Fibroblast of mammary gland (primary cell): ENCODE measurements around the gene FAM53A.

Experiments used
- DNase-seq: peaks from one replicate; pipeline ENCODE4 v3.0.0-alpha.2; 2010; ENCODE audit warnings: low read depth
- H3K4me3 ChIP-seq: 2 replicates; pipeline ENCODE4 v1.5.1; 2011; ENCODE audit warnings: low read depth, mild to moderate bottlenecking, low read length, moderate library complexity; ENCODE audit not compliant: control insufficient read depth
- TF ChIP-seq, protein P1 (sequence below): conservative IDR thresholded peaks from 2 replicates; pipeline ENCODE4 v1.5.1; 2011; ENCODE audit warnings: low read depth, low read length, inconsistent platforms; ENCODE audit not compliant: control insufficient read depth, insufficient read depth

Gene FAM53A

GRCh38 chr4:1655081-1655480 lies 29.0 kb downstream of the FAM53A start:
- H3K4me3 ChIP-seq: no peak overlapping the region
- no peak for DNase-seq
- TF ChIP-seq, protein P1, sequence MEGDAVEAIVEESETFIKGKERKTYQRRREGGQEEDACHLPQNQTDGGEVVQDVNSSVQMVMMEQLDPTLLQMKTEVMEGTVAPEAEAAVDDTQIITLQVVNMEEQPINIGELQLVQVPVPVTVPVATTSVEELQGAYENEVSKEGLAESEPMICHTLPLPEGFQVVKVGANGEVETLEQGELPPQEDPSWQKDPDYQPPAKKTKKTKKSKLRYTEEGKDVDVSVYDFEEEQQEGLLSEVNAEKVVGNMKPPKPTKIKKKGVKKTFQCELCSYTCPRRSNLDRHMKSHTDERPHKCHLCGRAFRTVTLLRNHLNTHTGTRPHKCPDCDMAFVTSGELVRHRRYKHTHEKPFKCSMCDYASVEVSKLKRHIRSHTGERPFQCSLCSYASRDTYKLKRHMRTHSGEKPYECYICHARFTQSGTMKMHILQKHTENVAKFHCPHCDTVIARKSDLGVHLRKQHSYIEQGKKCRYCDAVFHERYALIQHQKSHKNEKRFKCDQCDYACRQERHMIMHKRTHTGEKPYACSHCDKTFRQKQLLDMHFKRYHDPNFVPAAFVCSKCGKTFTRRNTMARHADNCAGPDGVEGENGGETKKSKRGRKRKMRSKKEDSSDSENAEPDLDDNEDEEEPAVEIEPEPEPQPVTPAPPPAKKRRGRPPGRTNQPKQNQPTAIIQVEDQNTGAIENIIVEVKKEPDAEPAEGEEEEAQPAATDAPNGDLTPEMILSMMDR: no peak

- TF ChIP-seq, protein P1: no peak
- DNase-seq: no peak
Observed at GRCh38 chr4:1654216-1654955, 29.7 kb downstream of the FAM53A start.

GRCh38 chr4:1653776-1654175 lies 30.3 kb downstream of the FAM53A start:
- H3K4me3 ChIP-seq: no peak overlapping the region
- DNase-seq: no peak
- TF ChIP-seq, protein P1: no peak

More at GRCh38 chr4:1654216-1654955, 29.7 kb downstream of the FAM53A start:
- no peak overlapping the region for H3K4me3 ChIP-seq

DNA sequence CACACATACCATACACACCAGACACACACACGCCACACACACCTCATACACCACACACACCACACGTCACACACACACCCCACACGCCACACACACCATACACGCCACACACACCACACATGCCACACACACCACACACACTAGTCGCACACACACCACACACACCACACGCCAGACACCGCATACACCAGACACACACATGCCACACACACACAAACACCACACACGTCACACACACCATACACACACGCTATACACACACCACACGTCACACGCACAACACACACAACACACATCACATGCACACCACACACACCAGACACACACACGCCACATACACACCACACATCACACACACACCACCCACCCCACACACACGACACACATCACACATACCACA lies 32.0 kb downstream of the FAM53A start:
- TF ChIP-seq, protein P1: no peak
- no peak for DNase-seq
- H3K4me3 ChIP-seq: no peak overlapping the region

GRCh38 chr4:1651609-1652008 lies 32.5 kb downstream of the FAM53A start:
- TF ChIP-seq, protein P1: no peak
- H3K4me3 ChIP-seq: no peak overlapping the region
- no peak for DNase-seq

- H3K4me3 ChIP-seq: no peak overlapping the region
- DNase-seq: no peak
- TF ChIP-seq, protein P1: no peak
Observed at GRCh38 chr4:1648962-1649361, 35.2 kb downstream of the FAM53A start.
